GM21526 (cell line): ENCODE results near the gene ZC2HC1B.

Experiments
- ATAC-seq: cut with Tn5 transposase; IDR thresholded peaks from one replicate; pipeline ENCODE4 v1.9.1; 2021; ENCODE audit warnings: moderate library complexity; ENCODE audit not compliant: unreplicated experiment, low FRiP score

The ZC2HC1B gene

GRCh38 chr6:143959927-143960326, 95.7 kb downstream of the ZC2HC1B start:
- ATAC-seq: no peak

GRCh38 chr6:143961066-143961465, 96.8 kb downstream of the ZC2HC1B start:
- ATAC-seq: no peak

GRCh38 chr6:143961886-143962878, 97.9 kb downstream of the ZC2HC1B start:
- ATAC-seq: no peak

GRCh38 chr6:143963158-143963919, 99.1 kb downstream of the ZC2HC1B start:
- ATAC-seq: no peak

- ATAC-seq: no peak
These were observed 100.4 kb downstream of the ZC2HC1B start for GRCh38 chr6:143964674-143965081.

GRCh38 chr6:143965503-143966171, 101.4 kb downstream of the ZC2HC1B start:
- ATAC-seq: no peak

GRCh38 chr6:143966312-143966711, 102.0 kb downstream of the ZC2HC1B start:
- no peak for ATAC-seq

GRCh38 chr6:143967706-143968376, 103.6 kb downstream of the ZC2HC1B start:
- ATAC-seq: no peak

GRCh38 chr6:143969077-143969476, 104.8 kb downstream of the ZC2HC1B start:
- no peak for ATAC-seq

GRCh38 chr6:143970456-143971218, 106.4 kb downstream of the ZC2HC1B start:
- no peak for ATAC-seq

- no peak for ATAC-seq
These were observed 107.4 kb downstream of the ZC2HC1B start for GRCh38 chr6:143971482-143972205.

- no peak for ATAC-seq
These were observed 109.1 kb downstream of the ZC2HC1B start for GRCh38 chr6:143973097-143973966.

- ATAC-seq: no peak
These were observed 109.8 kb downstream of the ZC2HC1B start for GRCh38 chr6:143974089-143974488.

GRCh38 chr6:143976806-143977349, 112.6 kb downstream of the ZC2HC1B start:
- no peak for ATAC-seq

- no peak for ATAC-seq
These were observed 116.6 kb downstream of the ZC2HC1B start for GRCh38 chr6:143980921-143981320.

- ATAC-seq: no peak
These were observed 118.7 kb downstream of the ZC2HC1B start for GRCh38 chr6:143982968-143983367.

GRCh38 chr6:143984666-143985065, 120.4 kb downstream of the ZC2HC1B start:
- ATAC-seq: no peak
